Endothelial cell (in vitro differentiated cells): Measurements from ENCODE around the gene MRPL36. TPM values are rescaled to one million over a fixed set of nuclear protein-coding genes. Genes with fewer than 3 reads are reported as not detected.

Source experiments
- DNase-seq: peaks from one replicate; pipeline ENCODE4 v3.0.0; 2021; ENCODE audit warnings: low spot score
- H3K27ac Mint-ChIP-seq: one replicate; pipeline ENCODE4 v1.8.0; 2021; ENCODE audit warnings: mixed read lengths, inconsistent platforms; ENCODE audit not compliant: unreplicated experiment
- H3K27me3 Mint-ChIP-seq: one replicate; pipeline ENCODE4 v1.8.0; 2021; ENCODE audit warnings: mild to moderate bottlenecking, moderate library complexity, mixed read lengths, inconsistent platforms; ENCODE audit not compliant: unreplicated experiment
- H3K36me3 Mint-ChIP-seq: one replicate; pipeline ENCODE4 v1.8.0; 2021; ENCODE audit warnings: mild to moderate bottlenecking, low read depth, mixed read lengths, inconsistent platforms; ENCODE audit not compliant: unreplicated experiment
- H3K4me1 Mint-ChIP-seq: one replicate; pipeline ENCODE4 v1.8.0; 2021; ENCODE audit warnings: mild to moderate bottlenecking, mixed read lengths, inconsistent platforms; ENCODE audit not compliant: unreplicated experiment
- H3K4me3 Mint-ChIP-seq: one replicate; pipeline ENCODE4 v1.8.0; 2021; ENCODE audit warnings: mild to moderate bottlenecking, mixed read lengths, inconsistent platforms; ENCODE audit not compliant: unreplicated experiment
- H3K9me3 Mint-ChIP-seq: one replicate; pipeline ENCODE4 v1.8.0; 2021; ENCODE audit warnings: mixed read lengths, inconsistent platforms; ENCODE audit not compliant: unreplicated experiment
- total RNA-seq: library from RNA; stranded (reverse); fragmentation: NEBNext Ultra II Directional; extraction: Animal tissue kit (Norgen Biotek cat#: 25700); gene quantifications from one replicate; pipeline ENCODE4 v1.2.1, GENCODE V29; 2021; ENCODE audit not compliant: unreplicated experiment
- TF ChIP-seq, protein P1 (sequence below): fragments of 200-600 bp; sonication (generic); IDR thresholded peaks from one replicate; pipeline ENCODE4 v1.5.0; 2021; ENCODE audit warnings: antibody characterized with exemption; ENCODE audit not compliant: unreplicated experiment

The MRPL36 gene
- total RNA-seq, 1 donor from 2014 or later, result 32.5 TPM

GRCh38 chr5:1838013-1838412 is 38.4 kb upstream of the MRPL36 start:
- no peaks in the 10 kb centered on the region for H3K36me3 Mint-ChIP-seq
- DNase-seq, result no peak
- peaks cover 3% of the 10 kb centered on the region for H3K4me1 Mint-ChIP-seq
- no peak overlapping the region for H3K27ac Mint-ChIP-seq
- H3K27me3 Mint-ChIP-seq, result peaks cover 5% of the 10 kb centered on the region
- H3K4me3 Mint-ChIP-seq, result no peak overlapping the region
- TF ChIP-seq, protein P1, sequence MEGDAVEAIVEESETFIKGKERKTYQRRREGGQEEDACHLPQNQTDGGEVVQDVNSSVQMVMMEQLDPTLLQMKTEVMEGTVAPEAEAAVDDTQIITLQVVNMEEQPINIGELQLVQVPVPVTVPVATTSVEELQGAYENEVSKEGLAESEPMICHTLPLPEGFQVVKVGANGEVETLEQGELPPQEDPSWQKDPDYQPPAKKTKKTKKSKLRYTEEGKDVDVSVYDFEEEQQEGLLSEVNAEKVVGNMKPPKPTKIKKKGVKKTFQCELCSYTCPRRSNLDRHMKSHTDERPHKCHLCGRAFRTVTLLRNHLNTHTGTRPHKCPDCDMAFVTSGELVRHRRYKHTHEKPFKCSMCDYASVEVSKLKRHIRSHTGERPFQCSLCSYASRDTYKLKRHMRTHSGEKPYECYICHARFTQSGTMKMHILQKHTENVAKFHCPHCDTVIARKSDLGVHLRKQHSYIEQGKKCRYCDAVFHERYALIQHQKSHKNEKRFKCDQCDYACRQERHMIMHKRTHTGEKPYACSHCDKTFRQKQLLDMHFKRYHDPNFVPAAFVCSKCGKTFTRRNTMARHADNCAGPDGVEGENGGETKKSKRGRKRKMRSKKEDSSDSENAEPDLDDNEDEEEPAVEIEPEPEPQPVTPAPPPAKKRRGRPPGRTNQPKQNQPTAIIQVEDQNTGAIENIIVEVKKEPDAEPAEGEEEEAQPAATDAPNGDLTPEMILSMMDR, result no peak
- H3K9me3 Mint-ChIP-seq, result no peaks in the 10 kb centered on the region

DNA sequence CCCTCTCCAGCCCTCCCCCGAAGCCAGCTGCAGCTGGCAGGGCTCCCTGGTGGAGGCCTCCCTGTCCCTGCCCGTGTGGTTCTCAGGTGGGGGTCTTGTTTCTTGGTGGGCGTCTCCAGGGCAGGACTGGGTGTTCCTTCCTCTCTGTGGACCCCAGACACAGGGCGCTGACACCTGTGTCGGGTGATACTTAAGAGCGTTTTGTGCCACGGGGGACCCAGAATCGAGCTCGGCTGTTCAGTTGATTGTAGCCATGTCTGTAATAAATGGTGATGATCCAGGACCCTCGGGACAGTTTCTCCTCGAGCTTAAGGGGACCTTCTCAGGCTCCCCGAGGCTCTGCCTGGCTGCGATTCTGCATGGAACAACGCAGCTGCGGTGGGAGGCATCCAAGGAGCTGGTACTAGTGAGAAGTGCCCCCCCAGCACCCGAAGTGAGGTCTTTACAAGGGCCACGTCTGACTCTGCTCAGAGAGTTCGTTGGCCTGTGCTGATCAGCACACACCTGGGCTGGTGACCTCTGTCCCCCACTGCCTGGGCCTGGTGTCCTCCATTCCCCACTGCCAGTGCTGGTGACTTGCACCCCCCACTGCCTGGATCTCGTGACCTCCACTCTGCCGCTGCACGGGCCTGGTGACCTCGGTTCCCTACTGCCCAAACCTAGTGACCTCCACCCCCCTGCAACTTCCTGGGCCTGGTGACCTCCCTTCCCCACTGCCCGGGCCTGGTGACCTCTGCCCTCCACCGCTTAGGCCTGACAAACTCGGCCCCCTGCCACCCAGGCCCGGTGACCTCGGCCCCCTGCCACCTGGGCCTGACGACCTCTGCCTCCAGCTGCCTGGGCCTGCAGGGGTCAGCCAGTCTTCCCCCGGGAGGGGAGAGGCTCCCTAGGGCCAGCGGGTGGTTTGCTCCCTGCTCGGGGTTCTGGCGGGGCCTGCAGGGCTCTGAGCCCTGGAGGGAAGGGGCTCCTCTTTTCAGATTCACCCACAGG is 37.5 kb upstream of the MRPL36 start:
- DNase-seq, result no peak
- Mint-ChIP-seq H3K27me3 (peaks cover 5% of the 10 kb centered on the region), H3K36me3 (no peaks in the 10 kb centered on the region), H3K4me1 (peaks cover 5% of the 10 kb centered on the region), H3K27ac (no peak overlapping the region), H3K9me3 (no peaks in the 10 kb centered on the region), H3K4me3 (no peak overlapping the region)
- TF ChIP-seq, protein P1, result no peak

- Mint-ChIP-seq H3K36me3 (no peaks in the 10 kb centered on the region), H3K4me1 (peaks cover 10% of the 10 kb centered on the region), H3K4me3 (no peak overlapping the region), H3K9me3 (no peaks in the 10 kb centered on the region), H3K27me3 (peaks cover 5% of the 10 kb centered on the region), H3K27ac (no peak overlapping the region)
- TF ChIP-seq, protein P1, result no peak
- DNase-seq, result no peak
Measured at GRCh38 chr5:1836176-1836890, 36.7 kb upstream of the MRPL36 start.

GRCh38 chr5:1835431-1835830 is 35.8 kb upstream of the MRPL36 start:
- Mint-ChIP-seq H3K9me3 (no peaks in the 10 kb centered on the region), H3K36me3 (no peaks in the 10 kb centered on the region), H3K4me1 (peaks cover 10% of the 10 kb centered on the region), H3K4me3 (no peak overlapping the region), H3K27ac (no peak overlapping the region), H3K27me3 (peaks cover 3% of the 10 kb centered on the region)
- TF ChIP-seq, protein P1, result no peak
- no peak for DNase-seq
